Fibroblast of villous mesenchyme (primary cell): ENCODE results near the gene MRRF. TPM values are rescaled to one million over a fixed set of nuclear protein-coding genes. Genes with fewer than 3 reads are reported as not detected.

Experiments used
- DNase-seq: peaks from one replicate; pipeline ENCODE4 v3.0.0-alpha.2; 2010; ENCODE audit warnings: low read depth
- H3K4me3 ChIP-seq: 2 replicates; pipeline ENCODE4 v1.5.1; 2011; ENCODE audit warnings: low read depth, mild to moderate bottlenecking, low read length
- total RNA-seq: library from RNA; depleted of rRNA; stranded (reverse); fragments of >200 nt; gene quantifications from 2 replicates; pipeline ENCODE4 v1.2.3, GENCODE V29; 2012
- TF ChIP-seq, protein P1 (sequence below): IDR thresholded peaks from 2 replicates; pipeline ENCODE4 v1.5.1; 2012; ENCODE audit warnings: low read depth, mild to moderate bottlenecking, low read length; ENCODE audit not compliant: insufficient read depth

MRRF gene
- total RNA-seq, 1 donor, result 29.4 TPM

DNA sequence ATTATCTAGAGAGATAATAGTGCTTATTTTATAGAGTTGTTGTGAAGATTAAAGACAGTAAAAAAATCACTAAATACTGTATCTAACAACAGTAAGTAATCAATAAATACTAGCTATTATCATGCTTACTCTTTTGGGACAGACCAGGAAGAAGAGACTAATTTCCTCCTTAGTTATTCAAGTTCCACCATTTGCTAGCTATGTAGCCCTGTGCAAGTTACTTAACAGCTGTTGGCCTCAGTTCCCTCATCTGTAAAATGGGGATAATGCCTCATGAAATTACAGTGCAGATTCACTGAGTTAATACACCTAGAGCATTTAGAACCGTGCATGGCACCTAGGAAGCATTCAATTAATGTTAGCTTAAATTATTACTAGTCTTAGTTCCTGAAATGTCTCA is 2.6 kb upstream of the MRRF start:
- no peak for DNase-seq
- no peak overlapping the region for H3K4me3 ChIP-seq
- TF ChIP-seq, protein P1, sequence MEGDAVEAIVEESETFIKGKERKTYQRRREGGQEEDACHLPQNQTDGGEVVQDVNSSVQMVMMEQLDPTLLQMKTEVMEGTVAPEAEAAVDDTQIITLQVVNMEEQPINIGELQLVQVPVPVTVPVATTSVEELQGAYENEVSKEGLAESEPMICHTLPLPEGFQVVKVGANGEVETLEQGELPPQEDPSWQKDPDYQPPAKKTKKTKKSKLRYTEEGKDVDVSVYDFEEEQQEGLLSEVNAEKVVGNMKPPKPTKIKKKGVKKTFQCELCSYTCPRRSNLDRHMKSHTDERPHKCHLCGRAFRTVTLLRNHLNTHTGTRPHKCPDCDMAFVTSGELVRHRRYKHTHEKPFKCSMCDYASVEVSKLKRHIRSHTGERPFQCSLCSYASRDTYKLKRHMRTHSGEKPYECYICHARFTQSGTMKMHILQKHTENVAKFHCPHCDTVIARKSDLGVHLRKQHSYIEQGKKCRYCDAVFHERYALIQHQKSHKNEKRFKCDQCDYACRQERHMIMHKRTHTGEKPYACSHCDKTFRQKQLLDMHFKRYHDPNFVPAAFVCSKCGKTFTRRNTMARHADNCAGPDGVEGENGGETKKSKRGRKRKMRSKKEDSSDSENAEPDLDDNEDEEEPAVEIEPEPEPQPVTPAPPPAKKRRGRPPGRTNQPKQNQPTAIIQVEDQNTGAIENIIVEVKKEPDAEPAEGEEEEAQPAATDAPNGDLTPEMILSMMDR, result no peak

DNA sequence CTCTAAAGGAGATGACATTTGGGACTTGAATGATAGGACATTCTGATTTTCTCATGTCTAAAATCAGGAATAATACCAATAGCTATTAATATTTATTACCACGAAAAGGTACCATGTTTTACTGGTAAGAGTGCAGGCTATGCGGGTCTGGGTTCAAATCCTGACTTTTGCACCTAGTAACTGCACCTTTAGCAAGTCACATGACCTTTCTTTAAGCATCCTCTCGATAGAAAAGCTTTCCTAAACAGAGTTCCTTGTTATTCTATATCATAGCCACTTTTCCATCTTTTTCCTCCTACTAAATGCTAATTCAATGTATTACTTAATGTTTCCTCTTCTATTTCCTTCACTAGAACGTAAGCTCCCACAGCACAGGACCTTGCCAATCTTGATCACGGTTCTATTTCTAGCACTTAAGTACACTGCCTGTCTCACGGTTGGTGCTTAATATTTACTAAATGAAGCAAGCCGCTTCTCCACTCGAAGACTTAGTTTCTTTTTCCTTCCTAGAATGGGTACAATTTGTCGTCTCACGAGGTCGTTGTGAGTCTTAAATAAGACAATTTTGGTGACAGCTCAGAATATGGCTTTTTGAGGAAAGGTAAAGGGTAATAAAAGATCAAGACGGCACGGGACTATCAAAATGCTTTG is 858 bp upstream of the MRRF start:
- TF ChIP-seq, protein P1, result no peak
- H3K4me3 ChIP-seq, result peak overlapping the region; percentile 89
- peak; percentile 44 for DNase-seq

DNA sequence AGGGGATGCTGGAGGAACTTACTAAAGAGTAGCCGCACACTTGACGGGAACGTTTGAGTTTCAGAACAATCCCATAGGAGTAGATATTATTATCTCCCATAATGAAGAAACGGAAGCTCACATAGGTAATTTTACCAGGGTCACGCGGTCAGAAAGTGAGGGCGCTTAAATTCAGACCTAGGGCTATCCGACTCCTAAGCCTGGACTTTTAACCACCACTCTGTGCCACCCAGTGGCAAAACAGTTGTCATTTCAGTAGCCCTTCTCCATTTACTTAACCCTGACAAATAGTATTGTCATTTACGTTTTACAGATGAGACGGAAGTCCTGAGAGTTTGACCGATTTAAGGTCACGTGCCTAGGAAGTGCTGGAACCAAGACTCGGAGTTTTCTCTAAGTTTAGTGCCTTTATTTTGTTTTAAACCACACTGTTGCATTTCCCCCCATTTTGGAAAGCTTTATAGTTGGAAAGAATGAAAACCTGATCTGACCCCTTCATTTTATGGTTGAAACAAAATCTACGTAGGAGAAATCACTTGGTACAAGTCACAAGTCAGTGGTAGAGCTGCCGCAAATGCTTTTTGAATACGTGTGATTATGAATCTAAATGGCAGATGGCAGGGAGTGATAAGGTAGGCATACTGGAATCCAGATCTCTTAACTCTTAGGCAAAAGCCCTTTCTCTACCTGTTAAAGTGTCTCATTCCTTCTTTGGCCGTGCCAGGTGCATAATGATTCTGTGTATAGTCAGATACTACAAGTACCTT is 650 bp downstream of the MRRF start:
- peak overlapping the region; percentile 89 for H3K4me3 ChIP-seq
- TF ChIP-seq, protein P1, result no peak
- DNase-seq, result peak; percentile 54

DNA sequence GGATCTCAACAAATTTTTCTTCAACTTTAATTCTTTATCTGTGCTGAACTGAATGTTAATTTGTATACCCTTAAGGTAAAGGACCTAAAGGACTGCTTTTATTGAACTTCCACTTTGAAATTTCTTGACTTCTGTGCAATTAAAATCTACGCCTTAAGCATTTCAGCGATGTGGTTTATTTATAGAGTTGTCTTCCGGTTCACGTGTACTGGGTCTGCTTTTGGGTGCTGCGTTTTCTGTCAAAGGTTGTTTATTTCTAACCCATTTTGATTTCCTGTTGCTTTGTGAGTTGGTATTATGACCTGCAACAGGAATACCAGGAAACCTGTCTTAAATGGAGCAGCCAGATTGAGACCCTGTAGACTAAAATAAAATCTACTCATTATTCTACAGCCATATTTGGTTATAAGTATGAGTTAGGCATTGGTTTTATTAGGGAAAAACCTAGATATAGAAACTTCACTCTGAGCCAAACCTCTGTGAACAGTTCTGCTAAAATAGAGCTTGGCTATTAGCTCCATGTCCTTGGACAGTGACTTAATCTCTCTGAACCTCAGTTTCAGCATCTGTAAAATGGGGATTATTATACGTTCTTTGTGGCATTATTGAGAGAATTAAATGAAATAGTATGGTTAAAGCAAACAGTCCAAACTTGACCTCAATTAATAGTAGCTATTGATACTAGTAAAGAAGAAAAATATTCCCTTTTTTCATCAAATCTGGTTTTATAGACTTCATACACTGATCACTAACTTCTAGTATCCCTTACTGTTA is 3.5 kb downstream of the MRRF start:
- no peak for DNase-seq
- H3K4me3 ChIP-seq, result no peak overlapping the region
- TF ChIP-seq, protein P1, result no peak

DNA sequence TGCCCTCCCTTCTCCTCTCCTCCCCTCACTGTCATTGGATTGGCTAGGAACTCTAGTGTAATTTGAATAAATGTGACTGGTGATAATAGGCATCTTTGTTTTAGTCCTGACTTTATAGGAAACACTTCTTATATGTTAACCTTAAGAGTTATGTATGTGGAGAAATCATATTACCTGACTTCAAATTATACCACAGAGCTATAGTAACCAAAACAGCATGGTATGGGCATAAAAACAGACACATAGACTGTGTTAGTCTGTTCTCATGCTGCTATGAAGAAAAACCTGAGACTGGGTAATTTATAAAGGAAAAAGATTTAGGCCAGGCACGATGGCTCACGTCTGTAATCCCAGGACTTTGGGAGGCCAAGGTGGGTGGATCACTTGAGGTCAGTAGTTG is 9.4 kb downstream of the MRRF start:
- TF ChIP-seq, protein P1, result no peak
- no peak for DNase-seq
- H3K4me3 ChIP-seq, result no peak overlapping the region

DNA sequence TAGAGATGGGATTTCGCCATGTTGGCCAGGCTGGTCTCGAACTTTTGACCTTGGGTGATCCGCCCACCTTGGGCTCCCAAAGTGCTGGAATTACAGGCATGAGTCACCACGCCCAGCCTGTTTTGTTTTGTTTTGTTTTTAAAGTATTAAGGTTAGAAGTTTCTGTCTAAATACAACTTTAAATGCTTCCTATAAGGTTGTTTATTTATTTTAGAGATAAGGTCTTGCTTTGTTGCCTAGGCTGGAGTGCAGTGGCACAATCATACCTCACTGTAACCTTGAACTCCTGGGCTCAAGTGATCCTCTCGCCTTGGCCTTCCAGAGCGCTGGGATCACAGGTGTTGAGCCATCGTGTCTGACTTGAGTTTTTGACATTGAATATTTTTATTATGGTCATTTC is 11.4 kb downstream of the MRRF start:
- no peak for DNase-seq
- TF ChIP-seq, protein P1, result no peak
- no peak overlapping the region for H3K4me3 ChIP-seq
